Measurements from ENCODE around the gene MRPL33. TPM values are rescaled to one million over a fixed set of nuclear protein-coding genes. Genes with fewer than 3 reads are reported as not detected.

MRPL33 gene
- total RNA-seq, 1 experiment from 2014 or later: 66.8 TPM

GRCh38 chr2:27781496-27781895 lies 10.0 kb downstream of the MRPL33 start:
- Histone ChIP-seq H3K14ac (ENCODE audit: insufficient read depth, low read length) (no peak overlapping the region), H3K9ac (ENCODE audit: extremely low read depth, insufficient read length, low read length) (no peak overlapping the region), H3K79me1 (ENCODE audit: insufficient read depth, low read depth, low read length, poor library complexity, severe bottlenecking) (no peaks in the 10 kb centered on the region), H2BK12ac (ENCODE audit: insufficient read length, low read depth, low read length) (no peak overlapping the region), H3K56ac (ENCODE audit: insufficient read length, low read depth, low read length) (no peak overlapping the region), H3K23ac (ENCODE audit: insufficient read length, low read depth, low read length) (no peak overlapping the region), H4K20me1 (ENCODE audit: control insufficient read depth, insufficient read depth, insufficient read length) (no peaks in the 10 kb centered on the region), H3T11ph (ENCODE audit: low read length) (no peak overlapping the region), H3K27ac (ENCODE audit: insufficient read length, low read depth, low read length) (no peak overlapping the region), H4K8ac (replicated peaks; ENCODE audit: insufficient read length, low read depth, low read length) (no peak overlapping the region), H2BK5ac (ENCODE audit: insufficient read length, low read length) (no peak overlapping the region), H3K23me2 (ENCODE audit: insufficient read length, low read depth, low read length, poor library complexity, severe bottlenecking) (no peaks in the 10 kb centered on the region), H3K18ac (ENCODE audit: insufficient read length, low read depth, low read length) (no peak overlapping the region), H3K4me1 (ENCODE audit: insufficient read depth, low read length) (no peaks in the 10 kb centered on the region), H2BK15ac (ENCODE audit: low read depth, low read length) (no peak overlapping the region), H3K79me2 (ENCODE audit: insufficient read depth, low read length) (peaks cover 2% of the 10 kb centered on the region; the same call in 1 of the 2 replicates), H3K9me3 (ENCODE audit: control insufficient read depth, low read depth, low read length) (no peaks in the 10 kb centered on the region), H3K27me3 (ENCODE audit: insufficient read depth, low read length) (no peaks in the 10 kb centered on the region), H2AK5ac (ENCODE audit: insufficient read length, low read length) (no peak overlapping the region), H4K5ac (ENCODE audit: insufficient read length, low read depth, low read length) (no peak overlapping the region), H2BK20ac (ENCODE audit: low read depth, low read length, poor library complexity, severe bottlenecking) (no peak overlapping the region), H2AFZ (ENCODE audit: low read length) (no peak overlapping the region), H2BK120ac (ENCODE audit: low read depth, low read length, poor library complexity, severe bottlenecking) (no peak overlapping the region), H4K91ac (ENCODE audit: insufficient read length, low read depth, low read length) (no peak overlapping the region), H3K4me2 (ENCODE audit: insufficient read depth, insufficient read length, low read length) (no peak overlapping the region), H3K4ac (ENCODE audit: low read depth, low read length) (no peak overlapping the region)
- Mint-ChIP-seq H3K4me1 (no peaks in the 10 kb centered on the region), H3K27ac (no peak overlapping the region), H3K27me3 (ENCODE audit: low read depth) (no peaks in the 10 kb centered on the region), H3K4me3 (no peak overlapping the region), H3K9me3 (no peaks in the 10 kb centered on the region), H3K36me3 (ENCODE audit: insufficient read depth in 1 of 3, low read depth in 3 of 3) (peaks cover 0 to 10% (median 5%) of the 10 kb centered on the region in 3 experiments; a peak in 5 of 7 replicates)
- WGBS (ENCODE audit: extremely low coverage, insufficient read length, low lambda C conversion rate): no CpG with 5 or more reads among the region's 2 CpGs
- TF ChIP-seq, protein P1, sequence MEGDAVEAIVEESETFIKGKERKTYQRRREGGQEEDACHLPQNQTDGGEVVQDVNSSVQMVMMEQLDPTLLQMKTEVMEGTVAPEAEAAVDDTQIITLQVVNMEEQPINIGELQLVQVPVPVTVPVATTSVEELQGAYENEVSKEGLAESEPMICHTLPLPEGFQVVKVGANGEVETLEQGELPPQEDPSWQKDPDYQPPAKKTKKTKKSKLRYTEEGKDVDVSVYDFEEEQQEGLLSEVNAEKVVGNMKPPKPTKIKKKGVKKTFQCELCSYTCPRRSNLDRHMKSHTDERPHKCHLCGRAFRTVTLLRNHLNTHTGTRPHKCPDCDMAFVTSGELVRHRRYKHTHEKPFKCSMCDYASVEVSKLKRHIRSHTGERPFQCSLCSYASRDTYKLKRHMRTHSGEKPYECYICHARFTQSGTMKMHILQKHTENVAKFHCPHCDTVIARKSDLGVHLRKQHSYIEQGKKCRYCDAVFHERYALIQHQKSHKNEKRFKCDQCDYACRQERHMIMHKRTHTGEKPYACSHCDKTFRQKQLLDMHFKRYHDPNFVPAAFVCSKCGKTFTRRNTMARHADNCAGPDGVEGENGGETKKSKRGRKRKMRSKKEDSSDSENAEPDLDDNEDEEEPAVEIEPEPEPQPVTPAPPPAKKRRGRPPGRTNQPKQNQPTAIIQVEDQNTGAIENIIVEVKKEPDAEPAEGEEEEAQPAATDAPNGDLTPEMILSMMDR (conservative IDR thresholded peaks at IDR 0.05): no peak
- no peak for DNase-seq

Measured in H9 (cell line).